ENCODE results near the gene ZNF827.

The ZNF827 gene

DNA sequence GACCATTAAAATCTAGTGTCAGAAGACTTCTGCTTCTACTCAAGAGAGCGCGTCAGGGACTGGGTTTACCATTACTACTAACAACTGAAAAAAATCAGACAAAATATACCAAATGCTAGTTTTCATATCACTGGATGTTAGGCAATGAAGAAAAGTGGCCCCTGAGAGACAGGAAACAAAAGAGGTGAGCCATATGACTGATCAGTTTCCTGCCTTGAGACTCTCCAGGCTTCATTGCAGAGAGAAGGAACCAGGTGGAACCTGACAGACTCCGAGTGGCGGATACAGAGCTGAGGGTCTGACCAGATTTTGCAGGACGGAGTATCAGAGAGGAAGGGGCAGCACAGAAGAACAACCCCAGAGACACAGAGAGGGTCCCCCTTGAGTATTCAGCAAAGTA is 172.3 kb downstream of the ZNF827 start:
- no peak for DNase-seq (ENCODE audit: low read depth in 2 of 3, low spot score in 2 of 3)

DNA sequence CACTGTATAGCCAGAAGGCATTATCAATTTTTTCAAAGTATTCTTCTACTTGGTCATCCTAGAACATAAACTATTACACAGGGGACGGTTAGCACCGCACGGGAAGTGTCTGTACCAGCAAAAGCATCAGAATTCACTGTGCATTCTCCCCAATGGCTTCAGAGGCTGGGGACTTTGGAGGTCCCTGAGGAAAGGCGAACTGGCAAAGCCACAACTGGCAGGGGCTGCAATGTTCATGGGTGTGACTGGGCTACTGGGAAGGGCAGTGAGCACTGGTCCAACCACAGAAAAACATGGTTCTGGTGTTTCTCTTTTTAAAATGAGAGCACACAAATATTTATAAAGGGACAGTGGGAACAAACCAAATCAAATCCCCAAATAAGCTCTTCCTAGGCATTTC is 175.2 kb downstream of the ZNF827 start:
- no peak for DNase-seq (ENCODE audit: low read depth in 2 of 3, low spot score in 2 of 3)

DNA sequence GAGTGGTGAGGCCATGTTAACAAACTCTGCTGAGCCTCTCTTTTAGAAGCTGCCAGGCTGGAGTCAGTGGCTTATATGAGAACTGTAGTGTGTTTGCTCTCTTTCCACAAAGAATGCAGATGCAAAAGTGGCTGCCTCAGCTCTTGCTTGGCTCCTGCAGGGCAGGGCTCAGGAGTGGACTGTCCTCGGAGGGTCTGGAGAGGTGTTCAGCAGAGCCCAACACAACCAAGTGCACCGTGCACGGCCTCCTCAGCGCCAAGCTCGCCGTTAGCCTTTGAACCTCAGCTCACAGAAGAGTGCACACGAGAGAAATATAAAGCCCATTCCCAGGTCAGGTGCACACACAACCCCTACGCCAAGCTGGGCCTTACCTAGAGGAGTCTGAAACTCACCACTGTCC is 175.9 kb downstream of the ZNF827 start:
- no peak for DNase-seq (ENCODE audit: low read depth in 2 of 3, low spot score in 2 of 3)

DNA sequence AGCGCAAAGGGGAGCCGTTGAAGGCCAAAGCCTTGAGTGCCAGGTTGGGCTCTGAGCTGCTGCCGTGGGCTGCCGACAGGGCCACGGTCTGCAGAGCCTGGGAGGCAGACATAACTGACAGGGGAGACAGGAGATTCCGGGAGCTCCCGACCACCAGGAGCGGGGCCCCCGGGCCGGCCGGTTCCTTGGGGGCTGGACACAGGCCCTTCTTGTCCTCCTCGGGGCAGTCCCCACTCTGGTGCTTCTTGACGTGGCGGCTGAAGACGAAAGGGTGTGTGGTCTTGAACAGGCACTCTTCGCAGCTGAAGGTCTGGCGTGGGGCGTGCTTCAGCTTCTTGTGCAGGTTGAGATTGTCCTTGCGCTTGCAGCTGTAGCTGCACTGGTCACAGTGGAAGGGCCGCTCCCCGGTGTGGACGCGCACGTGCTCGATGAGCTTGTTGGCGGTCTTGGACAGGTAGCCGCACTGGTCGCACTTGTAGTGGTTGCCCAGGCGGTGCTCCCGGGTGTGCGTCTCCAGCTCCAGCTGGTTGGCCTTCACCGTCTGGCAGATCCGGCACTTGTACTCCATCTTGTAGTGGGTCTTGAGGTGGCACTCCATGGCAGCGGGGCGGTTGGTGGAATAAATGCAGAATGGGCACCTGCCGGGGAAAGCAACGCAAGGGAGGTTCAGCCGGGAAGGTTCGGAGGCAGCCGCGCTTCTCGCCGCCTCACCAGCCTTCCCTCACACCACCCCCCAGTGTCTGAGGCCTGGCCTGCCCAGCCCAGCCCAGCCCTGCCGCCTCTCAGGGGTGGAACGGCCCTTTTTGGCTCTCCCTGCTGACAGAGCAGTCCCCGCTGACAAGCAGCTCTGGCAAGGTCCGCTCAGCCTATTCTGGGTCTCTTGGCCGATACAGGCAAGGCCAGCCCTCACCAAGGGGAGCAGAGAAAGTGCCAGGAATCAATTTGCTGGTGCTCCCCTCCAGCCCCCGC is 177.4 kb downstream of the ZNF827 start:
- no peak for DNase-seq (ENCODE audit: low read depth in 2 of 3, low spot score in 2 of 3)

DNA sequence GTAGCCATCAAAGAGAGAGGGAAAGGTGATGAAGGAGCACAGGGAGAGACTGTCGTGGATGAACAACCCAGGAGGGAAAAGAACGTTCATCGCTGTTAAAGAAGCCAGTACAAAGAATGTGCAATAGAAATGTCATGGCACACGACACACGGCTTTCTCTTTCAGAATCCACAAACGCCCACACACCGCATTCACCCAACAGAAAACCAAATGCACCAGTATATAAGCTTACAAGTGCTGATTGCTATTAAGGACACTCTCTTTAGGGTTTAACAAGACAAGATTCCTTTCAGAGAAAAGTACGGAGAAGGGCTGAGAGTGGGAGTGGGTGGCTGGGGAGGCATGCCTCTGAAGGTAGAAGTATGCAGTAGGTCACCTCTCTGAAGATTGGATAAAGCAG is 178.4 kb downstream of the ZNF827 start:
- no peak for DNase-seq (ENCODE audit: low read depth in 2 of 3, low spot score in 2 of 3)

DNA sequence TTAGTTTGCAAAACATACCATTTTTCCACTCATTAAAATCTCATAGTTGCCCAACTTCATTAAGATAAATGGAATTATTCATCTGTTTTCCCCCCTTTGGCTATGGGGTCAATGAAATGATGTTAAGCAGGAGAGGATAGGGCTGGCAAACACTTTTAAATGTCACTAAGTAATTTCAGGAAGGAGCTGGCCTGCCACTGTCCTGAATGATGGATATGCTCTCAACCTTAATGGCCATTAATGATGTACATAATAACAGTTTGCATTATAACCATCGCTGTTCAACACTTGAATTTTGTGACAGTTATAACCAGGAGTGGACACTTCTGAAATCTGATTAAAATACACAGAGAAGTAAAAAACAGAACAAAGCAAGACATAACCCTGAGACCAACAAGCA is 181.4 kb downstream of the ZNF827 start:
- no peak for DNase-seq (ENCODE audit: low read depth in 2 of 3, low spot score in 2 of 3)

DNA sequence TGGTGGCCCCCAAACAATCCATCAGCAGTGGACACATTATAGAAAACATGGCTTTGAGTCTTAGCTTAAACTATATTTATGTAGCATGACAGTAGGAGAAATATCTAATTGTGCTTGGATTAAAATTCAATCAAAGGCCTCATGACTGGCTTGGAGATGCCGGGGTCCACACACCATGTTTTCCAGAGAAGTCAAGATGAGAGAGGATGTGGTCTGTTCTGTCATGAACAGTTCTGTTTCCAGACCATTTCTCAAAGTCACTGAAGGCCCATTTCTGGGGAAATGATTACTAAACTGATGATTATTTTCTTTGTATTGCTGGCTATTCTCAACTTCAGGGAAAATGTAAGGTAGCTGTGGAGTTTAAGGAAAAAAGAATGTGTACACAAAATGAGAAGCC is 182.4 kb downstream of the ZNF827 start:
- no peak for DNase-seq (ENCODE audit: low read depth in 2 of 3, low spot score in 2 of 3)

DNA sequence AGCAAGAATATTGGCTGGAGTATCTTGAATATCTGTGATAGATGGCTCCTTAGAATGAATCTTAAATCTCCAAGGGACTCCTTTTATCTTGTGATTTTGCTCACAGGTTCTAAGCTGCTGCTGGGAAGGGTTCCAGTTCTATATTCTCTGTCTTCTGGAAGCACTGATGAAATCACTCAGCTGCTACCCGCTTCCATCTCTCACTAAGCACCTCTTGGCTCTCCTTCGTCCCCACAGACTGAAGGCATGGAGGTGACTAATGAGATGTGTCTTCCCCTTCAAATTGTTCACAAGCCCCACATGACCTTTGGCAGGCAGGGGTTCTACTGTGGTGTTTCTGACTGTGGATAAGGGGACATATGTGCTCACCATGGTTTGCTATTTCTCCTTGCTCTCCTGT is 182.8 kb downstream of the ZNF827 start:
- no peak for DNase-seq (ENCODE audit: low read depth in 2 of 3, low spot score in 2 of 3)

DNA sequence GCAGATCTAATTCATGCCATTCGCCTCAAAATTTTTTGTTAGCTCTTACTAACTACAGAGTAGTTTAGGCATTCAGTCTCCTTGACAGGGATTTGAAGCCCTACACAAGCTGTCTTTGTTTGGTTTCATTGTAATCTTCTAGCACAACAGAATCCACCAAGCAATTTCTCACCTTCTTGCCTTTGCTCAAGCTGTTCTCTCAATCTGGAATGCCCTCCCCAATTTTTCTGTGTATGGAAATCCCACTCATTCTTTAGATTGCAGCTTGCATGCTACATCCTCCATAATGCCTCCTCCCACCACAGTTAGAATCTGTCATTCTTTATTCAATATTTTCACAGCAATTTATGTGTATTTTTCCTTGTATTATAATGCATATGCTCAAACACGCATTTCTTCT is 195.0 kb downstream of the ZNF827 start:
- DNase-seq (ENCODE audit: low read depth in 2 of 3, low spot score in 2 of 3): no peak

DNA sequence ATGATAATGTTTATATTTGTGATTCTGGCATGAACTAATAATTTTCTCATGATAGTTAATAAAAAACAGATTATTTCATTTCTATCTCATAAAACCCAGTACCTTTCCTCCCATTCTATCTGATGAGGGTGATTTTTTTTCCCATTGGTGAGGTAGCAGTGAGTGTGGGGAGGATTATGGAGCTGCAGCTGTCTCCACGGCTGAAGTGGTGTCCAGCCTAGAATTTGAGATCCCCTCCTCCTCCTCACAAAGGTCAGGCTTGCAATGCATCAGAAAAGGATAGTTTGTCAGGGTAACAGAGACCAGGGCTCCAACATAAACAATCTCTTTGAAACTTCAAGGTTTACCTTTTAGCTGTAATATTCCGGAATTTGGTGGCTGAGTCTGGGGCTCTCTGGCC is 197.8 kb downstream of the ZNF827 start:
- DNase-seq (ENCODE audit: low read depth in 2 of 3, low spot score in 2 of 3): no peak

DNA sequence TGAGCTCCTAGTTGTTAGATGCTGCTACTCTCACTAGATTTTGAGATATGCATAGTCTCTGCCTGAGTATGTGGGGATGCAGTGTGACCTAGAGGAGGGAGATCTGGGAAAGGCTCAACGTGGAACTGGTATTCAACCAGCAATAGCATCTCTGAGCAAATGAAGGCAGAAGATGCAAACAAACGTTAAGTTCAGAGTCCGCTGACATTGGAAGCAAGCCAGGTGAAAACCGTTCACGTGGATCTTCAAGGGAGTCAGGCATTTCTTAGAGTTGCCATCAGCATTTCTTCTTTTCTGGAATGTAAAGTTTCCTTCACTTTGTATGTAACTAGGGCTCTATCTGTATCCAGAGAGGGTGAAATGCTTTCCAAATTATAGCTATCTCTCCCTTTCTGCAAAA is 198.8 kb downstream of the ZNF827 start:
- no peak for DNase-seq (ENCODE audit: low read depth in 2 of 3, low spot score in 2 of 3)

DNA sequence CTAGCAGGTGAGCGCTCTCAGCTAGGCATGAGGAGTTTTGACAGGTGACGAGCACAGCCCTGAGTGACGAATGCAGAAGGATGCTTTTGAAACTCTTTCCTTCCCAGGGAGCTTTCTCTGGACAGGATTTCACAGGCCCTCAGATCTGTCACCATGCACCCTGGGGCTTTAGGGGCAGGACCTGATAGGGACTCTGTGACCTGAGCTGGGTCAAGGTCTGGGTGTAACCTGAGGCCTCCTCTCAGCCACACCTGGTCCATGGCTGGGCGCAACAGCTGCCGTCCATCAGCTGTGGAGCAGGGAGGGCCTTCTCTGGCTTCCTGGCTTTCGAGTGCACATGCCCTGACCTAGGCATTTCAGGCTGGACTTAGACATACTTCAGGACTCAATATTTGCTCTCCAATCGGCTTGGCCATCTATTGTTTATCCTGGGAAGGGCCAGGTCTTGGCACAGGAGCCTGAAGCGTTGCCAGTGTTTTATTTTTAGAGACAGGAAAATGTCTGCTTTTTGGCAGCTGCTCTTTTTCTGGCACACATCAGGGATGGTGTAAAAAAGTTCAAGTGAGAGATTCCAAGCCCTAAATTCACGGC is 202.3 kb downstream of the ZNF827 start:
- no peak for DNase-seq (ENCODE audit: low read depth in 2 of 3, low spot score in 2 of 3)

DNA sequence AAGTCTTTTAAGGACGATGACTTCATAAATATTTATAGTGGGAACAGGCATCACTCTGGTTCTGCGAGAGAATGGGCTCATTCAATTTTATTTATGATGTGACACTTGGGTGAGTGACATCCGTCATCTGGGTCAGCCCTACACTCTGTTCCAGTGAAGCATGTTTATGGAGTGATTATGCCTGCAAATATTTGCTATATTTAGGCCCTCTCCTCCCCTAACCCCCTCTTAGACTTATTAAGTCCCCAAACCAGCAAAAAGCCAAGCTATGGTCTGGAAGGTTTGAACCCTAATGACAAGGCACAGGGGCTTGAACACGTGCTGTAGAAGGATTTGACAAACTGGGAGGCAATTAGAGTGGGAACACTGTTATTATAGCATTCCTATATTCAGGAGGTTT is 202.8 kb downstream of the ZNF827 start:
- DNase-seq (ENCODE audit: low read depth in 2 of 3, low spot score in 2 of 3): no peak

DNA sequence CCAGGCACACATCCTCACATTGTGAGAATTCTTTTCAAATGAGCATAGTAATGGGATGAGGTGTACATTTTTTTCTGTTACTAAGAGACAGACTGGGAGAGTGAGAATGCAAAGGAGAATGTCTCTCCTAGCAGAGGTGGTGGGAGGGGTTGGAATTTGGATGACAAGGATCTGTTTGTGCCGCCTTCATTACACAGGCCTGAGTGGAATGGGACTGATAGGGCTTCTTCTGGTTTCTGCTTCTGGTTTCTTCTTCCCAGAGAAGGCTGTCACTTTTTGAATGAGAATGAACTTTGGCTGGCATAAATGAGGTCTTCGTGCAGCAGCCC is 203.3 kb downstream of the ZNF827 start:
- no peak for DNase-seq (ENCODE audit: low read depth in 2 of 3, low spot score in 2 of 3)

DNA sequence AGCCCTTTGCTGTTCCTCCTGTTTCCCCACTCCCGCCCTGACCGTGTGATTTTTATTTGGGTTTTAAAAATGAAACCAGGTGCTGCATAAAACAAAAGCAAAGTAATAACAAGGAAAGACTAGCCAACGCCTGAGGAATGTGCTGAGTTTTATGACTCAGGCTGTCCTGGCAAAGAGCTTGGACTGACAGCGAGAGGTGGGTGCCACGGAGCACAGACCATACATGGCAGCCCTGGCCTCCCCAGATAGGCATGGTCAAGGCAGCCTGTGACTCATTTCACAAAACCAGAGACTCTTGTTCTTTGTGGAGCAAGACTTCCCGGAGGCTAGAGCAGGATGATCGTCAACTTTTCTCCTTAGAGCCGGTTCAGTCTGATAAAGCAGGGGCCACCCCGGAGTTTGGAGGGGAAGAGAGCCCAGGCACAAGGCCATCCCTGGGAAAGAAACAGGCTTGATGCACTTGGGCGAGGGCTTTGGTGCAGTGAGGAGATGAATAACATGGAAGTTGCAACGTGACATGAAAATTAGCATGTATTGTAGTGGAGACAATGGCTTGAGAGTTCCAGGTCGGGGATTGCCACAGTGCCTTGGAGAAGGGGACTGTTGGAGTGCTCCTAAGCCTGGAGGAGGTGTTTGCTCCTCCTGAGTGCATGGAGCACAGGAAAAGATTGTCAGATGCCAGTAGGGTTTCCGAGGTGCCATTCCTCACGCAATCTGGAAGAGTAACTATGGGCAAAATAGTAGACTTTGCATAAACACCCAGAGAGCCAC is 203.9 kb downstream of the ZNF827 start:
- no peak for DNase-seq (ENCODE audit: low read depth in 2 of 3, low spot score in 2 of 3)

DNA sequence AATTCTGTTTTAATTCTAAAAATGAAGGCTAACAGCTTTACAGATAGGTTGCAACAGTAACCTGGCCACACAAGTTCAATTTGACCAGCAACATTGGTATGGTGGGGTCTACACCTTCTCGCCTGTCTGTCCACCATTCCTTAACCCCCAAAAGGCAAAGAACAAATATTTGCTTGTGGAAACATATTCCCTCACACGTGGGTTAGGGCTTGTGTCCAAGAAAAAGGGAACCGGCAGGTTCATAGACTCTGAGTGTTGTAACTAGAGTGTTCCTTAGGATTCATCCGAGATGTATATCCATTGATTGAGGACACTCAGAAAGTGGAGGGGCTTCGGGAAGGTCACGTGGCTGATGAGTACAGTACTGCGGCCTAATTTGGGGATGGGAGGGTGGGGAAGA is 204.6 kb downstream of the ZNF827 start:
- no peak for DNase-seq (ENCODE audit: low read depth in 2 of 3, low spot score in 2 of 3)

DNA sequence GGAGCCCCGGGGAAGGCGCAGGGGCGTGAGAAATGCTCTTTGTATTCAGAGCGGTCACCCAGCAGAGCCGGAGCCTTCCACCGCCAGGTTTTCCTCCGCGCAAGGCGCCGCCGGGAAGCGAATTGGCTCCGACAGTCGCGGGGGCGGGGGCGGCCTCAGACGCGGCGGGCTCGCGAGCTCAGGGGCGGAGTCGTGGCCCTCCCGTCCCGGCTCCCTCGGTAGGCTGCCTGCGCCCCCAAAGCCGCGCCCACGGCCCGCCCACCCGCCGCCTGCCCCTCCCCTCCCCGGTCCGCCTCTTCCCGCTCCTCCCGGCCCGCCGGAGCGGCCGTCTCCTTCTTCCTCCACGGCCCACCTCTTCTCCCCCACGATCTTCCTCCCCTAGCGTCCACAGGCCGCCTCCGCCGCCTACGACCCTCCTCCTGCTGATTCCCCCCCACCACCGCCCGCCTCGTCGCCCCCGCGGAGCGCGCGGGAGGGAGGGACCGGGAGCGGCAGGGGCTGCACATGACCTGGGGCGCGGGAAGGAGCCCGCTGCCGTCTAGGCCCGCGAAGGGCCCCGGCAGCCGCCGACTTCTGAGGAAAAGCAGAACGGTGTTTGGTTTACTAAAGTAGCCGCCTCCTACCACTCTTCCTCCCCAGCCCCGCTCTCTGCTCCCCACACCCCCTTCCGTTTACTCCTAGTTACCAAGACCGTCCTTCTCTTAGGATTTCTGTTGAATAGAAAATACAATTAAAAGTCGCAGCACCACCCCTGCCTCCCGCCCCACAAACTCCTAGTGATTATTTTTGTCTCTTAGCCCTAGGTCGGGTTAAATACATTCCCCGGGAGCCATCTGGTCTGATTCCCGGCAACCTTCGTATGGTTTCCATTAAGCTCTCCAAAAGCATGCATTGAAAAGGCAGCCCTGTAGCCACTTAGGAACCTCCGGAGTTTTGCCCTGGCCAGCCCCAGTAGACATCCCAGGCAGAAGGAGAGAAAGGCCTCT is 205.4 kb downstream of the ZNF827 start:
- peak; percentile 49 to 72 (median 54) for DNase-seq (ENCODE audit: low read depth in 2 of 3, low spot score in 2 of 3)

DNA sequence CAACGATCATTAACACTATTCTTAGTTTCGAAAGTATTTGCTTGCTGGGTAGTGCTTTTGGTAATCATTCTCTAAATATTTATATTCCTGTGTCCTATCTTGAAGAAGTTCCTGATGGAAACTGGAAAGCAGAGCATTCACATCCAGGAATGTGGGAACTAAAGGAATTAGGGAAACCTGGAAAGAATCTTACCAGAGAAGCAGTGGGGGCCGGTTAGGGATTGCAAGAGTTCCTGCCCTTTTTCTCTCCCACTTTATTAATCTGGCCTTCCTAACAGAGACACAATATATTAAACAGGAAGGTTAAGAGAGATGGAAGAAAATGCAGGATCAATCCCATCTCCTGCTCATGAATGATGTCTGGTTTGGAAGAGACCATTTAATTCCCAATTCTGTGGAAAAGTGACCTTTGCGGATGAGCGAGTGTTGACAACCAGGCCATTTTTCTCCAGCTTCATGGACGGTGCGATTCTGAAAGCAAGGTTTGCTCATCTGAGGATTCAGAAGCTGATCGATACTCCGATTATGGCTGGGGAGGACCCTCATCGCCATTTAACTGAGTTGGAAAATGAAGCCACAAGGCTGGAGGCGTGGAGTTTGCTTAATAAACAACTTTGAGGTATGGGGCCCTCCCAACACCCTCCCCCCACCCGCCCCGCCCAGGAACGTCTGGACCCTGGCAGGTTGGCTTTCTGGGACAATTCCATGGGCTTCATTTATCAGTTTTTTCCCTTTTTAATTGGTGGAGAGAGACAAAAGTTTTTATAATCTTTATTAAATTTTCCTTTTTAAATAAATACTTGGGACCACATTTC is 206.4 kb downstream of the ZNF827 start:
- no peak for DNase-seq (ENCODE audit: low read depth in 2 of 3, low spot score in 2 of 3)

DNA sequence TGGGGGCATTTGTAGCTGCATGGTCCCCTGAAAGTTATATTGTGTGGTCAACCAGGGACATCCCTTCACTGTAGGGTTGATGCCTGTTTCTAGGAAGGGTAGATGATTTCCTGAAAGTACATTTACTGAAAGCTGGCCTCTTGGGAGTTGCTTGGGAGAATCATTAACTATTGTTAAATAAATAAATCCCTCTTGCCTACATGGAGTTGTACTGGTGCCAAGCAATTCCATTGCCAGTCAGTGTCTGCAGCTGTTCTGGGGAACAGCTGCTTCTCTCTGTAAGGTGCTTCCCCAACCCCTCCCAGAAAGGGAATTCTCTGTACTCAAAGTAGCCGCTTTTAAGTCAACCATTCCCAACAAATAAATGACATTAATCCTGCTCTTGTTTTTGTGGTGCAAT is 207.6 kb downstream of the ZNF827 start:
- DNase-seq (ENCODE audit: low read depth in 2 of 3, low spot score in 2 of 3): no peak

DNA sequence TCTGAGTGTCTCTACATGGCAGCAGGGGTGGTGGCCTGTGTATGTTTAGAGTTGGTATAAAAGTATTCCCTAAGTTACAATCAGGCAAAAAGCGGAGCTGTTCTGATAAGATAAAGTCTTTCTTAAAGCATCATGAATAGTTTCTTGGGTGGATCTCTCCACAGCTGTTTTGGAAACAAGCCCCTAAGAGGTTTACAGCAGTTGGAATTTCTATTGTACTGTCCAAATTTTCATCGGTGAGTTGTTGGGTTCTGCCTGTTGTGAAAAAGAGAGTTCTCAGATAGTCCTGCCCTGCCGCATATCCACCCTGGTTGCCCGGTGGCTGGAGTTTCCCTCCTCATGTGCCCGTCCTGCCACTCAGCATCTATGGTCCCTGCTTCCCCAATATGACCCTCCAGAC is 208.6 kb downstream of the ZNF827 start:
- DNase-seq (ENCODE audit: low read depth in 2 of 3, low spot score in 2 of 3): no peak
